A549 (cell line): Measurements from ENCODE around the gene PREX1. TPM values are rescaled to one million over a fixed set of nuclear protein-coding genes. Genes with fewer than 3 reads are reported as not detected.
A peak's percentile ranks its signal among the peaks of the same experiment; 100 is the strongest.

ENCODE experiments used
- ATAC-seq, 2 experiments: fragments of 200-7000 bp in 1 of 2; fragments of >200 bp in 1 of 2; cut with Nextera tagmentation in 1 of 2; cut with Tn5 transposase in 1 of 2; 3 replicates each; pipeline versions ENCODE4 v1.8.0 to v1.9.1; 2018 to 2020; ENCODE audit warnings: mild to moderate bottlenecking in 1 of 2, moderate library complexity in 1 of 2
- CTCF ChIA-PET: fragments of 300-600 bp; sonication (Branson Sonifier 250); formaldehyde crosslinking; extraction: SDS; loops from one replicate; lab custom pipeline; 2021; ENCODE audit warnings: antibody characterized with exemption, inconsistent platforms; lab: Yijun Ruan, JAX
- POLR2A ChIA-PET: fragments of 350-600 bp; formaldehyde crosslinking; extraction: SDS; loops from one replicate; lab custom pipeline; 2021; ENCODE audit warnings: antibody characterized with exemption, inconsistent platforms; lab: Yijun Ruan, JAX
- DNase-seq, 2 experiments: peaks; one replicate each; pipeline versions ENCODE4 v3.0.0 to v3.0.0-alpha.2; 2011 to 2016; ENCODE audit warnings: low read depth in 1 of 2, low spot score in 1 of 2
- FAIRE-seq: peaks from 2 replicates; lab custom pipeline; 2011; peaks lifted over from hg19 to GRCh38; lab: Jason Lieb, UNC
- H3K27ac ChIP-seq, 2 experiments: fragments of >200 bp; sonication (Bioruptor Twin); formaldehyde crosslinking; 3 replicates each; pipeline ENCODE4 v1.5.1; 2016 to 2017
- H3K4me1 ChIP-seq: fragments of >200 bp; sonication (Bioruptor Twin); formaldehyde crosslinking; 3 replicates; pipeline ENCODE4 v1.6.1; 2016
- H3K4me2 ChIP-seq: fragments of >200 bp; sonication (Bioruptor Twin); formaldehyde crosslinking; 3 replicates; pipeline ENCODE4 v1.6.1; 2016
- H3K4me3 ChIP-seq: fragments of >200 bp; sonication (Bioruptor Twin); formaldehyde crosslinking; 3 replicates; pipeline ENCODE4 v1.5.1; 2016
- H3K9me3 ChIP-seq: fragments of >200 bp; sonication (Bioruptor Twin); formaldehyde crosslinking; 3 replicates; pipeline ENCODE4 v1.6.1; 2016
- BHLHE40 ChIP-seq: IDR thresholded peaks from 2 replicates; pipeline ENCODE4 v1.6.1; 2012; ENCODE audit warnings: low read depth, low read length, inconsistent platforms
- CBX2 ChIP-seq: fragments of 200-600 bp; sonication (generic); IDR thresholded peaks from 2 replicates; pipeline ENCODE4 v1.6.1; 2016; ENCODE audit warnings: low read depth, mild to moderate bottlenecking, borderline replicate concordance
- CHD4 ChIP-seq: fragments of 200-600 bp; sonication (generic); IDR thresholded peaks from 2 replicates; pipeline ENCODE4 v1.6.1; 2016; ENCODE audit warnings: antibody characterized with exemption, mild to moderate bottlenecking, borderline replicate concordance
- EHMT2 ChIP-seq: fragments of 200-600 bp; sonication (generic); IDR thresholded peaks from 2 replicates; pipeline ENCODE4 v1.6.1; 2016; ENCODE audit warnings: antibody characterized with exemption, low read depth, mild to moderate bottlenecking, moderate library complexity
- EP300 ChIP-seq, 2 experiments: fragments of >200 bp; sonication (Bioruptor Twin); formaldehyde crosslinking; IDR thresholded peaks; 2 replicates in 1 of 2; 3 replicates in 1 of 2; pipeline ENCODE4 v1.6.1; 2016 to 2017
- HDAC2 ChIP-seq: fragments of 200-600 bp; sonication (generic); IDR thresholded peaks from 2 replicates; pipeline ENCODE4 v1.6.1; 2016
- HES2 ChIP-seq: fragments of >200 bp; sonication (Bioruptor Twin); formaldehyde crosslinking; IDR thresholded peaks from 2 replicates; pipeline ENCODE4 v1.6.1; 2016
- HEYL ChIP-seq: fragments of 250-450 bp; sonication (Bioruptor Pico); IDR thresholded peaks from 2 replicates; pipeline ENCODE4 v1.8.0; 2021; ENCODE audit warnings: mild to moderate bottlenecking, moderate library complexity
- HOXA7 ChIP-seq: fragments of 250-450 bp; sonication (Bioruptor Pico); IDR thresholded peaks from 2 replicates; pipeline ENCODE4 v1.5.0; 2020; ENCODE audit warnings: mild to moderate bottlenecking, moderate library complexity
- HOXB13 ChIP-seq: fragments of 250-450 bp; sonication (Bioruptor Pico); IDR thresholded peaks from 2 replicates; pipeline ENCODE4 v1.5.0; 2020; ENCODE audit warnings: low read depth, mild to moderate bottlenecking, moderate library complexity
- HOXB5 ChIP-seq: fragments of 250-450 bp; sonication (Bioruptor Pico); IDR thresholded peaks from 2 replicates; pipeline ENCODE4 v1.5.0; 2020; ENCODE audit warnings: mild to moderate bottlenecking, moderate library complexity
- JUNB ChIP-seq: fragments of >200 bp; sonication (Bioruptor Twin); formaldehyde crosslinking; IDR thresholded peaks from 2 replicates; pipeline ENCODE4 v1.6.1; 2016
- MAFK ChIP-seq: fragments of 450-650 bp; IDR thresholded peaks from 2 replicates; pipeline ENCODE4 v1.6.1; 2014; ENCODE audit not compliant: partially characterized antibody
- MAZ ChIP-seq: fragments of 150-350 bp; IDR thresholded peaks from 2 replicates; pipeline ENCODE4 v1.6.1; 2014; ENCODE audit warnings: antibody characterized with exemption, low read depth, low read length, borderline replicate concordance
- MYC ChIP-seq: IDR thresholded peaks from 2 replicates; pipeline ENCODE4 v1.6.1; 2012; ENCODE audit warnings: mild to moderate bottlenecking, inconsistent platforms, low read length, improper control_type of control experiment, borderline replicate concordance
- NFE2L2 ChIP-seq: fragments of 150-350 bp; conservative IDR thresholded peaks from 2 replicates; pipeline ENCODE4 v1.6.1; 2014; ENCODE audit warnings: low read length
- NR3C1 ChIP-seq: fragments of >200 bp; sonication (Bioruptor Twin); formaldehyde crosslinking; IDR thresholded peaks from 3 replicates; pipeline ENCODE4 v1.6.1; 2017
- PHF8 ChIP-seq: fragments of 200-600 bp; sonication (generic); IDR thresholded peaks from 2 replicates; pipeline ENCODE4 v1.6.1; 2016; ENCODE audit warnings: low read depth, mild to moderate bottlenecking, antibody characterized with exemption, moderate library complexity, borderline replicate concordance
- POLR2A ChIP-seq: IDR thresholded peaks from 2 replicates; pipeline ENCODE4 v1.6.1; 2012; ENCODE audit warnings: mild to moderate bottlenecking, low read length
- POLR2AphosphoS2 ChIP-seq: conservative IDR thresholded peaks from 2 replicates; pipeline ENCODE4 v1.6.1; 2012; ENCODE audit warnings: low read length, improper control_type of control experiment, inconsistent platforms
- RARB ChIP-seq: fragments of 250-450 bp; sonication (Bioruptor Pico); IDR thresholded peaks from 2 replicates; pipeline ENCODE4 v1.8.0; 2021; ENCODE audit warnings: mild to moderate bottlenecking, moderate library complexity
- RCOR1 ChIP-seq: fragments of 150-350 bp; IDR thresholded peaks from 2 replicates; pipeline ENCODE4 v1.6.1; 2014; ENCODE audit warnings: antibody characterized with exemption, low read length, low read depth
- REST ChIP-seq: fragments of 200-600 bp; sonication (generic); IDR thresholded peaks from 2 replicates; pipeline ENCODE4 v1.6.1; 2016; ENCODE audit warnings: antibody characterized with exemption, mild to moderate bottlenecking, moderate library complexity
- RNF2 ChIP-seq: fragments of 200-600 bp; sonication (generic); IDR thresholded peaks from 2 replicates; pipeline ENCODE4 v1.6.1; 2016; ENCODE audit warnings: low read depth, mild to moderate bottlenecking, antibody characterized with exemption, moderate library complexity, borderline replicate concordance
- SMC3 ChIP-seq: fragments of >200 bp; sonication (Bioruptor Twin); formaldehyde crosslinking; IDR thresholded peaks from 3 replicates; pipeline ENCODE4 v1.6.1; 2018; ENCODE audit warnings: inconsistent platforms
- TFCP2L1 ChIP-seq: fragments of 250-450 bp; sonication (Bioruptor Pico); IDR thresholded peaks from 2 replicates; pipeline ENCODE4 v1.5.0; 2021; ENCODE audit warnings: mild to moderate bottlenecking
- ZC3H11A ChIP-seq: fragments of 450-650 bp; IDR thresholded peaks from 2 replicates; pipeline ENCODE4 v1.6.1; 2014; ENCODE audit warnings: antibody characterized with exemption, mild to moderate bottlenecking
- ZFP36 ChIP-seq: fragments of 450-650 bp; IDR thresholded peaks from 2 replicates; pipeline ENCODE4 v1.6.1; 2014; ENCODE audit warnings: borderline replicate concordance; ENCODE audit not compliant: partially characterized antibody
- ZSCAN20 ChIP-seq: fragments of 250-450 bp; sonication (Bioruptor Pico); IDR thresholded peaks from 2 replicates; pipeline ENCODE4 v1.8.0; 2022; ENCODE audit warnings: mild to moderate bottlenecking, moderate library complexity
- WGBS: methylation state at CpG from one replicate; pipeline ENCODE4 v1.1.6; 2017; ENCODE audit errors: missing lambda C conversion rate; 5-methylcytosine and 5-hydroxymethylcytosine counted together
- polyA plus RNA-seq, 4 experiments: library from polyadenylated mRNA; depleted of rRNA in 3 of 4; stranded (reverse); fragments of >200 nt; fragmentation: RNase III in 1 of 4; extraction: RNeasy Plus Mini Kit Qiagen cat#74134 plus additional on column Dnase treatment in 1 of 4; gene quantifications; 2 replicates in 3 of 4; 3 replicates in 1 of 4; pipeline ENCODE4 v1.2.3, GENCODE V29; 2011 to 2017

The PREX1 gene
- polyA plus RNA-seq, 2 of the 4 experiments (the other 2 are of a cell fraction), result 3.6 to 4.2 TPM

- TF ChIP-seq RNF2 (no peak), HOXA7 (CRISPR knock-in tag) (no peak), HOXB13 (CRISPR knock-in tag) (no peak), HES2 (no peak), ZC3H11A (no peak), ZFP36 (no peak), POLR2A (no peak), HEYL (CRISPR knock-in tag) (no peak)
These were observed 30.4 kb upstream of the PREX1 start (continued) for GRCh38 chr20:48858075-48858790.

- no peak for TF ChIP-seq HDAC2
- TF ChIP-seq TFCP2L1, result no peak
- TF ChIP-seq JUNB, result no peak
- no peak for TF ChIP-seq CHD4
- TF ChIP-seq ZC3H11A, result no peak
- TF ChIP-seq RCOR1, result no peak
- TF ChIP-seq HOXB5 (CRISPR knock-in tag), result no peak
- no peak for TF ChIP-seq MYC
- no peak for TF ChIP-seq NR3C1
- no peak for TF ChIP-seq POLR2AphosphoS2
- no peak for TF ChIP-seq BHLHE40
- no peak for TF ChIP-seq MAZ
- TF ChIP-seq PHF8, result no peak
- TF ChIP-seq MAFK, result no peak
- TF ChIP-seq ZSCAN20 (CRISPR knock-in tag), result no peak
- TF ChIP-seq RARB (CRISPR knock-in tag), result no peak
- no peak for TF ChIP-seq HOXA7 (CRISPR knock-in tag)
- TF ChIP-seq NFE2L2, result no peak
- TF ChIP-seq CBX2, result no peak
- TF ChIP-seq, all 56 proteins: peak for 0
- H3K27ac ChIP-seq, result peak overlapping the region in 1 of 2 experiments; percentile 10; a peak in 1 of 6 replicates
- no peak overlapping the region for H3K4me2 ChIP-seq
- no peak overlapping the region for H3K4me3 ChIP-seq
- no peak for FAIRE-seq
- no peak for ATAC-seq
- ChIA-PET POLR2A (no interaction called here), CTCF (no interaction called here)
- 89% methylated on average over 5 of the region's 5 CpGs for WGBS
- no peak for DNase-seq
- no peaks in the 10 kb centered on the region for H3K9me3 ChIP-seq
- H3K4me1 ChIP-seq, result peaks cover 18% of the 10 kb centered on the region
These were observed 28.3 kb upstream of the PREX1 start for GRCh38 chr20:48856130-48856529.

GRCh38 chr20:48855046-48855445 lies 27.2 kb upstream of the PREX1 start:
- TF ChIP-seq PHF8 (no peak), REST (no peak), EHMT2 (no peak), POLR2AphosphoS2 (no peak), CBX2 (no peak), NR3C1 (no peak), SMC3 (no peak), EP300 (IDR thresholded peaks at IDR 0.05) (no peak), MAZ (no peak)
- Histone ChIP-seq H3K4me2 (no peak overlapping the region), H3K4me1 (peaks cover 24% of the 10 kb centered on the region), H3K4me3 (no peak overlapping the region), H3K9me3 (no peaks in the 10 kb centered on the region), H3K27ac (no peak overlapping the region)
- 89% methylated on average over 4 of the region's 4 CpGs for WGBS
- DNase-seq, result no peak
- no peak for FAIRE-seq
- CTCF ChIA-PET, result interaction anchor here (1.0 kb wide), 1 partner anchor 50 kb away, joined by 5 read pairs; no protein-coding TSS in a partner anchor
- POLR2A ChIA-PET, result no interaction called here
- no peak for ATAC-seq
